Measurements from ENCODE around the gene UBE2J2.

DNA sequence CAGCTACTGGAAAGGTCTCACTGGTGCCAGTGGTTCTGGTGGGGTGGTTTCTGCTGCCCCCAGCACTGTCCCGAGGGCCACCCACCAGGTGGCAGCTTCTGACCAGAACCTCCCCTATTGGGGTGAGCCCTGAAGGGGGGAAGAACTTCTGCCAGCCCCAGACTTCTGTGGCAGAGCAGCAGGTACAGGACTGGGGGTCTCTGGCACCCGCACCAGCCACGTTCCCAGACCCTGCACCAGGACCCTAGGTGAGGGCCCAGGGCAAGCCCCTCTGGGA, 36.4 kb upstream of the UBE2J2 start:
- TF ChIP-seq, protein P1, sequence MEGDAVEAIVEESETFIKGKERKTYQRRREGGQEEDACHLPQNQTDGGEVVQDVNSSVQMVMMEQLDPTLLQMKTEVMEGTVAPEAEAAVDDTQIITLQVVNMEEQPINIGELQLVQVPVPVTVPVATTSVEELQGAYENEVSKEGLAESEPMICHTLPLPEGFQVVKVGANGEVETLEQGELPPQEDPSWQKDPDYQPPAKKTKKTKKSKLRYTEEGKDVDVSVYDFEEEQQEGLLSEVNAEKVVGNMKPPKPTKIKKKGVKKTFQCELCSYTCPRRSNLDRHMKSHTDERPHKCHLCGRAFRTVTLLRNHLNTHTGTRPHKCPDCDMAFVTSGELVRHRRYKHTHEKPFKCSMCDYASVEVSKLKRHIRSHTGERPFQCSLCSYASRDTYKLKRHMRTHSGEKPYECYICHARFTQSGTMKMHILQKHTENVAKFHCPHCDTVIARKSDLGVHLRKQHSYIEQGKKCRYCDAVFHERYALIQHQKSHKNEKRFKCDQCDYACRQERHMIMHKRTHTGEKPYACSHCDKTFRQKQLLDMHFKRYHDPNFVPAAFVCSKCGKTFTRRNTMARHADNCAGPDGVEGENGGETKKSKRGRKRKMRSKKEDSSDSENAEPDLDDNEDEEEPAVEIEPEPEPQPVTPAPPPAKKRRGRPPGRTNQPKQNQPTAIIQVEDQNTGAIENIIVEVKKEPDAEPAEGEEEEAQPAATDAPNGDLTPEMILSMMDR (IDR thresholded peaks at IDR 0.05) = no peak
- TF ChIP-seq GABPA (IDR thresholded peaks at IDR 0.05; ENCODE audit: low read depth) = no peak
- TF ChIP-seq RXRA (IDR thresholded peaks at IDR 0.05; ENCODE audit: borderline replicate concordance, low read depth) = no peak

All from SK-N-SH (cell line).